OCI-LY3 (cell line): ENCODE measurements around the gene GRIA3.

Experiments
- H2AFZ ChIP-seq: fragments of 200-600, 300-600 bp; shearing (Covaris generic); 2 replicates; pipeline ENCODE4 v1.6.0; 2014; ENCODE audit warnings: antibody characterized with exemption, low read depth, low read length
- H3K27ac ChIP-seq: fragments of 200-600, 300-600 bp; sonication (generic); 2 replicates; pipeline ENCODE4 v1.5.1; 2014; ENCODE audit warnings: mild to moderate bottlenecking, low read length, moderate library complexity, mixed read lengths
- H3K27me3 ChIP-seq: fragments of 200-600, 300-600 bp; sonication (generic); 2 replicates; pipeline ENCODE4 v1.6.1; 2014; ENCODE audit warnings: low read depth, low read length, mixed read lengths
- H3K36me3 ChIP-seq: fragments of 200-600, 300-600 bp; sonication (generic); replicated peaks from 2 replicates; pipeline ENCODE3; 2014; ENCODE audit warnings: low read depth, low read length, mixed read lengths
- H3K4me1 ChIP-seq: fragments of 300-600, 200-600 bp; sonication (generic); 2 replicates; pipeline ENCODE4 v1.6.1; 2014; ENCODE audit warnings: low read length, mixed read lengths
- H3K4me2 ChIP-seq: fragments of 200-600, 300-600 bp; sonication (generic); 2 replicates; pipeline ENCODE4 v1.6.1; 2014; ENCODE audit warnings: low read length, mixed read lengths
- H3K4me3 ChIP-seq: fragments of 300-600, 200-600 bp; sonication (generic); 2 replicates; pipeline ENCODE4 v1.5.1; 2014; ENCODE audit warnings: antibody characterized with exemption, mild to moderate bottlenecking, low read length, moderate library complexity
- H3K79me2 ChIP-seq: fragments of 300-600, 200-600 bp; shearing (Covaris generic); 2 replicates; pipeline ENCODE4 v1.6.1; 2014; ENCODE audit warnings: mild to moderate bottlenecking, low read length, mixed read lengths
- H3K9ac ChIP-seq: fragments of 300-600, 200-600 bp; shearing (Covaris generic); 2 replicates; pipeline ENCODE4 v1.6.0; 2014; ENCODE audit warnings: mild to moderate bottlenecking, low read length, moderate library complexity
- H3K9me3 ChIP-seq: fragments of 200-600, 300-600 bp; shearing (Covaris generic); 2 replicates; pipeline ENCODE4 v1.6.1; 2014; ENCODE audit warnings: low read length, mixed read lengths; ENCODE audit not compliant: insufficient read depth
- H4K20me1 ChIP-seq: fragments of 200-600, 300-600 bp; sonication (generic); 2 replicates; pipeline ENCODE4 v1.6.1; 2016; ENCODE audit warnings: low read length, mixed read lengths; ENCODE audit not compliant: insufficient read depth
- CTCF ChIP-seq: fragments of 200-600, 300-600 bp; sonication (generic); IDR thresholded peaks from 2 replicates; pipeline ENCODE4 v1.5.1; 2014; ENCODE audit warnings: antibody characterized with exemption, low read length, low read depth
- EZH2phosphoT487 ChIP-seq: fragments of 200-600 bp; shearing (Covaris generic); IDR thresholded peaks from 2 replicates; pipeline ENCODE4 v1.6.1; 2018; ENCODE audit warnings: antibody characterized with exemption, mixed run types, low read depth

GRIA3 gene

DNA sequence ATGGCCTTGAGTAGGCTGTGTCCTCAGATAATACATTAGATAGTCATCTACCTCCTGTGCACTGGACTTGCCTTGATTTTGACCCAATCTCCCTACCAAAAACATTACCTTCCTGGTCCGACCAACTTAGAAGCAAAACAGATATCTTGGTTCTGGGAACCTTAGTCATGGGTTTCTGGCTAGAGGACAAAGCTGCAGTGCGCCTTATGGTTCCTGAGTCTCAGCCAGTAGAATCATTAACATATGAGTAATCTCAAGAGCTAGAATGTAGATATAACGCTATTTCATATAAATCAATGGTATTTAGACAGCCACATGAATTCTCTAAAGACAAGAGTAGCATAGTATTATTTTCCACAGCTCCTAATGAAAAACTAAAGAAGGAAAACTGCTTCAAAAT is 83.1 kb downstream of the GRIA3 start:
- Histone ChIP-seq H3K4me3 (no peak overlapping the region), H3K9ac (no peak overlapping the region), H3K36me3 (no peaks in the 10 kb centered on the region), H3K27me3 (no peaks in the 10 kb centered on the region), H3K27ac (no peak overlapping the region), H4K20me1 (no peaks in the 10 kb centered on the region), H3K9me3 (no peaks in the 10 kb centered on the region), H3K4me1 (peaks cover 9% of the 10 kb centered on the region), H3K4me2 (no peak overlapping the region), H2AFZ (no peak overlapping the region), H3K79me2 (no peaks in the 10 kb centered on the region)
- TF ChIP-seq CTCF (no peak), EZH2phosphoT487 (no peak)

DNA sequence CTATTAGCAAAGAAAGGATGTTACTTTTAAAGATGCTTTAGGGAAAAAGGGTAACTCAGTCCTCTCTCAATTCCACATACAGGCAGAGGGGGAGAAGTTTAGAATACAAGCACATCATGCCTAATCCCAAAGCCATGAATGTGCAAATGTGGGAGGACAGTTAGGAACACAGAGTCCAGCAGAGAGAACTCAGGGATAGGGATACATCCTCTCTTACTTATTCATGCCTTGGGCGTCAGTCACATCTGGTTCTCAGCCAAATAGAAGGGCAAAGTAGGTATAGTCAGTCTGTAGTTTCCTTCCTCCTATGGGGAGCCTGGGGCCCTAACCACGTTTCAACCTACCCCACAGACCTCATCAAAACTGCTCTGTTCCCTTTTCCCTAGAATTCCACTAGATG is 87.8 kb downstream of the GRIA3 start:
- TF ChIP-seq EZH2phosphoT487 (no peak), CTCF (no peak)

DNA sequence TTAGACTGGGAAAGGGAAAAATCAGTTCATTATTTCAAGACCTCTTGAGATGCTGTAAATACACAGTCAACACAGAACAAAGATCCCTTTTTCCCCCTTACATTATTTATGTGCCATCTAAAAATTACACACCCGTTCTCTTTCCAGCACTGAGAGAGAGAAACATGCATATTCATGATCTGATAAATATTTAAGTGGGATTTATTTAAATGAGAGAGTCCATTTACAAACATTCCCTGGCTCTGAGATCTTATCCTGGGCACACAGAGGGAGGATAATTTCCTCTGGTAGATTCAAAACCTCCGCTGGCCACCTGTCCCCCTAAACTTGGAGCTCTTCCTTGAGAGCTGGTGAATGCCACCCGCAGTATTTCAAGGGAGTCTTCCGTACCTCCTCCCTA is 88.6 kb downstream of the GRIA3 start:
- Histone ChIP-seq H3K9ac (no peak overlapping the region), H3K4me3 (no peak overlapping the region), H3K79me2 (no peaks in the 10 kb centered on the region), H3K27me3 (no peaks in the 10 kb centered on the region), H2AFZ (no peak overlapping the region), H3K27ac (no peak overlapping the region), H3K4me1 (peaks cover 4% of the 10 kb centered on the region), H3K4me2 (no peak overlapping the region), H3K36me3 (no peaks in the 10 kb centered on the region), H4K20me1 (no peaks in the 10 kb centered on the region), H3K9me3 (no peaks in the 10 kb centered on the region)
- no peak for TF ChIP-seq CTCF
- TF ChIP-seq EZH2phosphoT487: no peak

More for the DNA sequence above, 87.8 kb downstream of the GRIA3 start:
- Histone ChIP-seq H2AFZ (no peak overlapping the region), H3K27ac (no peak overlapping the region), H3K79me2 (no peaks in the 10 kb centered on the region), H3K4me2 (no peak overlapping the region), H3K27me3 (no peaks in the 10 kb centered on the region), H3K4me1 (peaks cover 8% of the 10 kb centered on the region), H3K9ac (no peak overlapping the region), H4K20me1 (no peaks in the 10 kb centered on the region), H3K9me3 (no peaks in the 10 kb centered on the region), H3K36me3 (no peaks in the 10 kb centered on the region), H3K4me3 (no peak overlapping the region)

- Histone ChIP-seq H2AFZ (no peak overlapping the region), H3K4me2 (no peak overlapping the region), H3K4me1 (peaks cover 11% of the 10 kb centered on the region), H3K9ac (no peak overlapping the region), H3K9me3 (no peaks in the 10 kb centered on the region), H3K27me3 (no peaks in the 10 kb centered on the region), H3K36me3 (no peaks in the 10 kb centered on the region), H4K20me1 (no peaks in the 10 kb centered on the region), H3K4me3 (no peak overlapping the region), H3K27ac (no peak overlapping the region), H3K79me2 (no peaks in the 10 kb centered on the region)
- TF ChIP-seq EZH2phosphoT487 (no peak), CTCF (no peak)
Measured at GRCh38 chrX:123274796-123275195, 90.7 kb downstream of the GRIA3 start.
